ENCODE measurements around the gene MBD3.

The MBD3 gene

DNA sequence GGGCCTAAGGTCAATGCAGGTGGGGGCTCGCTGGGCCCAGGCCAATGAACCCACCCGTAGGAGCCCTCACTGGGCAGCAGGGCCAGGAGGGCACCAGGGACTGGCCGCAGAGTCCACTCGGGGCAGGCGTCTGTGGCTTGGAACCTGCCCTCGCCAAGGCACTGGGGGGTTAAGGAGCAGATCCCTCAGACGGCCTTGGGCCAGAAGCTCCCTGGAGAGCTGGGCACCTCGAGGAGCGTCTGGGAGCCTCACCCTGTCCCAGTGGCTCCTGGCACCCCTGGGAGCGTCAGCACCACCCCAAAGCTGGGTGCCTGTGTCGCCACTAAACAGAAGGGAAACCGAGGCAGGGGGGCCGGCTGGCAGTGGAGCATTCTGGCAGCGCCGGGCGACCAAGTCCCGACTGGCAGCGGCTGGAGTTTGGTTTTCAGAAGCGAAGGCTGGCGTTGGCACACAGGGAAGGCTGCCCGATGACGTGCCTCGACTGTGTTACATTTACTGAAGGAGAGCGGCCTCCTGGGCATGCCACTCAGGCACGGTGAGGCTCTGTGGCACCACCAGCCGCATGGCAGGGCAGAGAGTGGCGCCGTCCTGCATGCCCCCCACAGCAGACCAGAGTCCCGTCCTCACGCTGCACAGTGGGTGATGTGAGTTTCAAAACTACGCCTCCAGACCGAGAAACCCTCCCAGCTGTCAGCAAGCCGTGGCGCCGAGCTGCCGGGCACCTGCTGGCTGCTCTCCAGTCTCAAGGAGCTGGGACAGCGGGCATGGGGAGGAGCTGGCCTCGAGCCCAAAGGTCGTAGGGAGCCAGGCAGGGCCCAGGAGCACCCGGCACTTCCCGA lies 15.4 kb downstream of the MBD3 start:
- no peaks in the 10 kb centered on the region for H3K9me3 ChIP-seq
- peaks cover 64% of the 10 kb centered on the region for H3K36me3 ChIP-seq
- TF ChIP-seq, protein P1, sequence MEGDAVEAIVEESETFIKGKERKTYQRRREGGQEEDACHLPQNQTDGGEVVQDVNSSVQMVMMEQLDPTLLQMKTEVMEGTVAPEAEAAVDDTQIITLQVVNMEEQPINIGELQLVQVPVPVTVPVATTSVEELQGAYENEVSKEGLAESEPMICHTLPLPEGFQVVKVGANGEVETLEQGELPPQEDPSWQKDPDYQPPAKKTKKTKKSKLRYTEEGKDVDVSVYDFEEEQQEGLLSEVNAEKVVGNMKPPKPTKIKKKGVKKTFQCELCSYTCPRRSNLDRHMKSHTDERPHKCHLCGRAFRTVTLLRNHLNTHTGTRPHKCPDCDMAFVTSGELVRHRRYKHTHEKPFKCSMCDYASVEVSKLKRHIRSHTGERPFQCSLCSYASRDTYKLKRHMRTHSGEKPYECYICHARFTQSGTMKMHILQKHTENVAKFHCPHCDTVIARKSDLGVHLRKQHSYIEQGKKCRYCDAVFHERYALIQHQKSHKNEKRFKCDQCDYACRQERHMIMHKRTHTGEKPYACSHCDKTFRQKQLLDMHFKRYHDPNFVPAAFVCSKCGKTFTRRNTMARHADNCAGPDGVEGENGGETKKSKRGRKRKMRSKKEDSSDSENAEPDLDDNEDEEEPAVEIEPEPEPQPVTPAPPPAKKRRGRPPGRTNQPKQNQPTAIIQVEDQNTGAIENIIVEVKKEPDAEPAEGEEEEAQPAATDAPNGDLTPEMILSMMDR (IDR thresholded peaks at IDR 0.05; ENCODE audit: low read depth, low read length) = no peak
- no peak overlapping the region for H3K4me3 ChIP-seq (ENCODE audit: low read depth, low read length)
- no peak for DNase-seq
- H3K4me1 ChIP-seq = no peaks in the 10 kb centered on the region
- no peaks in the 10 kb centered on the region for H3K27me3 ChIP-seq

DNA sequence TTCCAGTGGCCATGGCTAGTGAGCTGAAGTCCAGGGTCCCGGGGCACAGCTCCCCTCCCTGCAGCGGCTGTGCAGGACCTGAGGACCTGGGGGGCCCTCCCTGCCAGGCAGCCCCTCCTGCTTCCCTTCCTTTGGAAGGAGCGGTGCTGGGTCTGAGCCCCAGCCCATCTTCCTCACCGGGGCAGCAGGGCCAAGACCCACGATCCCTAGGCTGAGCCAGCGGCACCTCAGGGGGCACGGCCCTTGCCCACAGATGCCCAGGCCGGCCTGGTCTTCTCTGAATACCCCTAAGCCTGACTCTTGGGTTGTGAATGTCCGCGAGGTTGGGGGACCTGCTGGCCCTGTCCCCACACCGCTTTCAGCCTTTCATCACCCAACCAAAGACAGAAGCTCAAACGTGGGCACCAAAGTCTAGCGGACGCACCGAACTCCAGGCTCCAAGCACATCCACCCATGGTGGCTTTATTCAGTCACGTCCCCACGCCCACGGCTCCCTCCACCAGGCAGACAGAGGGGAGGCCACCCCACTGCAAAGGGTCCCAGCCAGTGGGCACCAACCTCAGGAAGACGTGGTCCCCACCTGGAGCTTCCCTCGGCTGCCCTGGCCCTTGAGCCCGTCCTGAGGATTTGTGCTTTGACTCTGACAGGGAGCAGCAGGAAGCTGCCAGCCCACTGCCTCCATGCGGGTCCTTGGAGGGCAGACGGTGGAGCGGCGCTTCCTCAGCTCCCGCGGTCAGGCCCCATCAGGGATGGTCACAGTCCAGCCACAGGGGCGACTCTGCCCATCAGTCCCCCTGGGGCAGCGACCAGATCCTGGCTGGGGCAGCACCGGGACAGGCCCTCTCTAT lies 16.2 kb downstream of the MBD3 start:
- TF ChIP-seq, protein P1 (IDR thresholded peaks at IDR 0.05; ENCODE audit: low read depth, low read length) = no peak
- DNase-seq = no peak
- H3K9me3 ChIP-seq = no peaks in the 10 kb centered on the region
- peaks cover 58% of the 10 kb centered on the region for H3K36me3 ChIP-seq
- no peaks in the 10 kb centered on the region for H3K4me1 ChIP-seq
- H3K4me3 ChIP-seq (ENCODE audit: low read depth, low read length) = no peak overlapping the region
- no peaks in the 10 kb centered on the region for H3K27me3 ChIP-seq

DNA sequence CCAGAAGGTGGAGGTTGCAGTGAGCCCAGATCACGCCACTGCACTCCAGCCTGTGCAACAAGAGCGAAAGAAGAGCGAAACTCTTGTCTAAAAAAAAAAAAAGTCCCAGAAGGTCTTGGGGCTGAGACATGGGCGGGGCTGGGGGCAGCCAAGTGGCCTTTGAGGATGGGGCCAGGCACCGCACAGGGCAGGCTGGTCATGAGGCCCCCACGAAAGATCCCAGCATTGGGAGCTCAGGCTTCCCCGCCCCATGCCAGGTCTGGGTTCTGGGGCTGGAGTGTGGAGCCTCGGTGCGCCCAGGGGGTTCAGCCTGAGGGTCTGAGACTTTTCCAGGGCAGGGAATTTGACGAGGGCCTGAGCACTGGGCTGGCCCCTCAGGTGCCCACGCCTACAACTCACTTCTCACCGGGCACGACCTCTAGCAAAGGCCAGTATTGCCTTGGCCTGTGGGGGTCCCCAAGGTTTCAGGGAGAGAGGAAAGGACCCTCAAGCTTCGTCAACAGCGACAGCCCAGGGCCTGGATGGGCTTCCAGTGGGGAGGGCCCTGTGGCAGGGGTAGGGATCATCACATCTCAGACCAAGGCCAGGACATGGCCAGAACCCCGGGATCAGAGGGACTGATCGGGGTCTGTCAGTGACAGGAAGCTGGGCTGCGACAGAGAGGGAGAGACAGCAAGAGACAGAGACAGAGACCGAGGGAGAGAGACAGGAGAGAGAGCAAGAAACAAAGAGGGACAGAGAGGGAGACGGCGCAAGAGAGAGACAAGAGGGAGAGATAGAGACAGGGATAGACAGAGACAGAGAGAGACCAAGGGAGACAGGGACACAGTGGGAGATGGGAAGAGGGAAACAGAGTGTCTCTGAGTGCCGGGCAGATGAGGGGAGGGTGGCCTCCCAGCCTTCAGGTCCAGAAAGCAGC lies 17.1 kb downstream of the MBD3 start:
- no peak overlapping the region for H3K4me3 ChIP-seq (ENCODE audit: low read depth, low read length)
- H3K9me3 ChIP-seq = no peaks in the 10 kb centered on the region
- peaks cover 49% of the 10 kb centered on the region for H3K36me3 ChIP-seq
- DNase-seq = no peak
- H3K27me3 ChIP-seq = no peaks in the 10 kb centered on the region
- TF ChIP-seq, protein P1 (IDR thresholded peaks at IDR 0.05; ENCODE audit: low read depth, low read length) = no peak
- H3K4me1 ChIP-seq = no peaks in the 10 kb centered on the region

DNA sequence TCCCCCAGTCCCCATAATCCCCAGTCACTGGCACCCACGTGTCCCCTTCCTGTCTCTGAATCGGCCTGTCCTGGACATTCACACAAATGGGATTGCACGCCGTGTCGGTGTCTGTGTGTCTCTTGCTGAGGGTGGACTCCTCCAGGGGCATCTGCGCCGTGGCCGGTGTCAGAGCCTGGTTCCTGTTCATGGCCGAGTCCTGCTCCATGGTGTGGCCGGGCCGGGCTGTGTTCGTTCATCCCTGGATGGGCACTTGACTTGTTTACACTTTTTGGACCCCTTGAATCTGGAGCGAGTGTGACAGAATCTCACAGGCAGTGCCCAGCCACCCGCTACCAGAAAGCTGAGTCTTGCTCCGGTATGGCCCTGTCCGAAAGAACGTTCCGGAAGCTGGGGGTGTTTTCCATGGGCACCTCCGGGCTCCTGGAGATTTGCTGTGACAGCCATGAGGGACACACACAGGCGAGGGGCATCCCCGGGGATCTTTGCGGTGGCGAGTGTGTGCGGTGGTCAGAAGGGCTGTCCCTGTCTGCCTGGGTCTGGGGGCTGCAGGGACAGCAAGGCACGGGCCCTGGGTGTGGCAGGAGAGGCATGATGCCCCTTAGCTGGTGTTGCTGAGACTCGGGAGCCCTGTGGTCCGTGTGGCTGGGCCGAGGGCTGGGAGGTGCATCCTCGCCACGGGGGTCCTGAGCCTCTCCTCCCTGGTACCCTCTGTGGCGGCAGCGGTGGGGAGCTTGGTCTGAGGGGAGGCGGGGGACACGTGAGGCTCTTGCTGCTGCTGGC lies 18.1 kb downstream of the MBD3 start:
- H3K27me3 ChIP-seq = no peaks in the 10 kb centered on the region
- H3K9me3 ChIP-seq = no peaks in the 10 kb centered on the region
- no peak for DNase-seq
- no peak overlapping the region for H3K4me3 ChIP-seq (ENCODE audit: low read depth, low read length)
- TF ChIP-seq, protein P1 (IDR thresholded peaks at IDR 0.05; ENCODE audit: low read depth, low read length) = no peak
- H3K36me3 ChIP-seq = peaks cover 38% of the 10 kb centered on the region
- H3K4me1 ChIP-seq = no peaks in the 10 kb centered on the region

DNA sequence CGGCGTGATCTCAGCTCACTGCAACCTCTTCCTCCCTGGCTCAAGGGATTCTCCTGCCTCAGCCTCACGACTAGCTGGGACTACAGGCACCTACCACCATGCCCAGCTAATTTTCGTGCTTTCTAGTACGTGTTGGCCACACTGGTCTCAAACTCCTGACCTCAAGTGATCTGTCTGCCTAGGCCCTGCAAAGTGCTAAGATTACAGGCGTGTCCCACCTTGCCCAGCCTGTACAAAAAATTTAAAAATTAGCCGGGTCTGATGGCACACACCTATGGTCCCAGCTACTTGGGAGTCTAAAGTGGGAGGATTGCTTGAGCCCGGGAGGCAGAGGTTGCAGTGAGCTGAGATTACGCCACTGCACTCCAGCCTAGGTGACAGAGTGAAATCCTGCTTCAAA lies 19.9 kb downstream of the MBD3 start:
- Histone ChIP-seq H3K36me3 (peaks cover 24% of the 10 kb centered on the region), H3K4me1 (no peaks in the 10 kb centered on the region), H3K9me3 (peaks cover 7% of the 10 kb centered on the region), H3K4me3 (ENCODE audit: low read depth, low read length) (no peak overlapping the region), H3K27me3 (no peaks in the 10 kb centered on the region)
- no peak for DNase-seq
- TF ChIP-seq, protein P1 (IDR thresholded peaks at IDR 0.05; ENCODE audit: low read depth, low read length) = no peak

Measured in BE2C (cell line).